AG09309 (cell line): Measurements from ENCODE around the gene ARHGEF37.
"Not testable (repeated sequence)": the region's sequence is repeated elsewhere in the genome, so short reads cannot be mapped to it uniquely, and the experiment has no call there.

Source experiments
- DNase-seq: peaks from one replicate; pipeline ENCODE4 v3.0.0-alpha.2; 2010; ENCODE audit warnings: low read depth
- H3K4me3 ChIP-seq: 2 replicates; pipeline ENCODE4 v1.5.1; 2011; ENCODE audit warnings: mild to moderate bottlenecking, low read depth, low read length, moderate library complexity; ENCODE audit not compliant: control insufficient read depth
- CTCF ChIP-seq: IDR thresholded peaks from 2 replicates; pipeline ENCODE4 v1.5.1; 2011; ENCODE audit warnings: mild to moderate bottlenecking, low read depth, low read length, inconsistent platforms; ENCODE audit not compliant: insufficient read depth, control insufficient read depth; ENCODE audit errors: missing control alignments

The ARHGEF37 gene

GRCh38 chr5:149564542-149565140 is 16.7 kb upstream of the ARHGEF37 start:
- H3K4me3 ChIP-seq, result not testable (repeated sequence)
- peak; percentile 48 for TF ChIP-seq CTCF
- peak; percentile 56 for DNase-seq

- TF ChIP-seq CTCF, result no peak
- H3K4me3 ChIP-seq, result no peak overlapping the region
- no peak for DNase-seq
These were observed 14.1 kb upstream of the ARHGEF37 start for GRCh38 chr5:149567226-149567625.

- no peak overlapping the region for H3K4me3 ChIP-seq
- no peak for DNase-seq
- TF ChIP-seq CTCF, result no peak
These were observed 9.1 kb upstream of the ARHGEF37 start for GRCh38 chr5:149572170-149572569.

GRCh38 chr5:149572576-149573231 is 8.6 kb upstream of the ARHGEF37 start:
- TF ChIP-seq CTCF, result no peak
- DNase-seq, result no peak
- no peak overlapping the region for H3K4me3 ChIP-seq

- TF ChIP-seq CTCF, result no peak
- DNase-seq, result no peak
- H3K4me3 ChIP-seq, result no peak overlapping the region
These were observed 6.2 kb upstream of the ARHGEF37 start for GRCh38 chr5:149575131-149575530.

- no peak overlapping the region for H3K4me3 ChIP-seq
- DNase-seq, result no peak
- no peak for TF ChIP-seq CTCF
These were observed 5.3 kb upstream of the ARHGEF37 start for GRCh38 chr5:149576021-149576420.
